Measurements from ENCODE around the gene TF.
A peak's percentile ranks its signal among the peaks of the same experiment; 100 is the strongest.

The TF gene

DNA sequence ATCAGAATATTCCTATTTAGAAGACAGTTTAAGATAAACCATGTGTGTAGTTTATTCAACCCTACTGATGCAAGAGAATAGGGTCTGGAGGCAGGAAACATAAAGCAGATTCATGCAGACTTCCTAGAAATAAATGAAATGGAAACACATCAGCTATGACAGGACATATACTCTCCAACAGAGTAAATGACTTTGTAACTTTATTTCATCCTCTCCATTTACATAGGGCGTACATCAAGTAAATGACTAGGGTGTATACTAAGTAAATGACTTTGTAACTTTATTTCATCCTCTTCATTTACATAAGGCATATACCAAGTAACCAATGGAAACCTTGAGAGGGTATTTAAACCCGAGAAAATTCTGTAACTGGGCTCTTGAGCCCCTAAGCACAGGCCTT lies 41.8 kb downstream of the TF start:
- H3K4me3 ChIP-seq (ENCODE audit: low read depth, low read length): no peak overlapping the region
- no peak for TF ChIP-seq CTCF (conservative IDR thresholded peaks at IDR 0.05; ENCODE audit: low read depth, low read length)
- DNase-seq (ENCODE audit: low read depth): no peak

DNA sequence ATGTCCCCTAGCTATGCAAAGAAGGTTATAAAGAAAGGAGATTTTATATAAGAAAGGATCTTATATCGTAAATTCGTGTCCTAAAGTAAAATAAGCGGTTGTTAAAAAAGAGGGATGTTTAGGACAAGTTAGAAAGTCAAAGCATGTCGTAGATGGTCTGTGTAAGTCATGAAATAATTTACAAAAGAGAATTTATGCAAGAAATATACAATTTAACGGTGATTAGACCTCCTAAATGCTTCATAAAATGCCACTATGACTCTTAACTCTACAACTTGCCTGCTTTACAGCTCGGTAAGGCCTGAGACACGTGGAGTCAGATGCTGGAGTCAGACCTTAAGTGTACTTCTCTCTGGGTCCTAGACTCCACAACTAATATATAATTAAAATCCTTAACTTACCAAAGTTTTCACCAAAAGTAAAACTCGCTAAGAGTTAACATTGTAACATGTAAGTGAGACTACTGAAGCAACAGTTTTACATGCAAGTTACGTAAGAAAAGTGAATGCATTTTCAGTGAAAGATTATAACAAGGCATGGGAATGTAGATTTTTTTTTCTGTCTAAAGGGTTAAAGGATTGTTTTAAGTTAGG lies 46.1 kb downstream of the TF start:
- TF ChIP-seq CTCF (conservative IDR thresholded peaks at IDR 0.05; ENCODE audit: low read depth, low read length): no peak
- peak; percentile 13 for DNase-seq (ENCODE audit: low read depth)
- no peak overlapping the region for H3K4me3 ChIP-seq (ENCODE audit: low read depth, low read length)

DNA sequence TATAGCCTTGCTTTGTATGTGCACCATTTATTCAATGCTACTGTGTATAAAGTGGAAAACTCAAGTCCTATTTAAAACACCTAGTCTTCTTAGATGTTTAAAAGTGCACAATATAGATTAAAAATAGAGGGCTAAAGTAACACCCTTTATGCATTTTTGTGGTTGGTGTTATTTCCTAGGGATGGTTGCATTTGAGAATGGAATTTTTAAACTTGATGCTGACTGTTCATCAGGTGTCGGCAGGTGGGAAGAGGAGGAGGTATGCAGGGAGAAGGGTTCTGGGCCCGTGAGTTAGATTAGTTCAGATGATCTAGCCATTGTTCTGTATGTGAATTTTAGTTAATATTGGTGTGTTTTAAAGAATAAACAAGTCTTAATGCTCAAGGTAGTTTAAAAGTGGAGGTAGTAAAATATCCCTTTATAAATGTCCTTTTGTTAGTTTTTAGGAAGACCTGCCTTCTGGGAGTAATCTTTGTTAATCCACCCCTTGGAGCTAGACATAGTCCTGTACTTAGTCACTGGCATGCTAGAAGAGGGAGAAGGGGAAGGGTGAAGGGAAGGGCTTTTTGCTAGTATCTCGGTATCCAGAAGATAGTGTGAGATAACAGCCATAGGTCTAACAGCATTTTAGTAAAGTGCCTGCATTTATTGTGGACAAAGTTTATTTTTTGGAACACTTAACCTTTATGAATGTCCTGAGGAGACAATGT lies 51.4 kb downstream of the TF start:
- TF ChIP-seq CTCF (conservative IDR thresholded peaks at IDR 0.05; ENCODE audit: low read depth, low read length): no peak
- DNase-seq (ENCODE audit: low read depth): no peak
- no peak overlapping the region for H3K4me3 ChIP-seq (ENCODE audit: low read depth, low read length)

GRCh38 chr3:133799794-133800585 lies 53.8 kb downstream of the TF start:
- DNase-seq (ENCODE audit: low read depth): peak; percentile 38
- H3K4me3 ChIP-seq (ENCODE audit: low read depth, low read length): no peak overlapping the region
- no peak for TF ChIP-seq CTCF (conservative IDR thresholded peaks at IDR 0.05; ENCODE audit: low read depth, low read length)

DNA sequence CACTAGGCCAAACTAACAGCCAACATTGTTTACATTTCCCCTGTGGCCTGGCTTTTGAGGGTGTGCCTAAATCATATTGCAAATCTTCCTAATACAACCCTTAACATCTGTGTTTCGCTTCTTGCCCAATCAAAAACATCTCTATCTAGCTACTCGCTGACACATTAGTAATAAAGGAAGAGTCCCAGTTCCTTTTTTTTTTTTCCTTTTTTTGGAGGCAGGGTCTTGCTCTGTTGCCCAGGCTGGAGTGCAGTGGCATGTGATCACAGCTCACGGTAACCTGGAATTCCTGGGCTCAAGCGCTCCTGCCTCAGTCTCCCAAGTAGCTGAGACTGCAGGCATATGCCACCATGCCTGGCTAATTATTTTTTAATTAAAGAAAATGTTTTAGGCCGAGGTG lies 57.3 kb downstream of the TF start:
- H3K4me3 ChIP-seq (ENCODE audit: low read depth, low read length): no peak overlapping the region
- no peak for TF ChIP-seq CTCF (conservative IDR thresholded peaks at IDR 0.05; ENCODE audit: low read depth, low read length)
- no peak for DNase-seq (ENCODE audit: low read depth)

- TF ChIP-seq CTCF (conservative IDR thresholded peaks at IDR 0.05; ENCODE audit: low read depth, low read length): no peak
- no peak overlapping the region for H3K4me3 ChIP-seq (ENCODE audit: low read depth, low read length)
- no peak for DNase-seq (ENCODE audit: low read depth)
These were observed 58.7 kb downstream of the TF start for GRCh38 chr3:133804896-133805295.
